Keratinocyte (primary cell): ENCODE results near the gene ACOT9. TPM values are rescaled to one million over a fixed set of nuclear protein-coding genes. Genes with fewer than 3 reads are reported as not detected.
"Not testable (repeated sequence)": the region's sequence is repeated elsewhere in the genome, so short reads cannot be mapped to it uniquely, and the experiment has no call there.

Experiments used
- DNase-seq: peaks from one replicate; pipeline ENCODE4 v3.0.0-alpha.2; 2011; ENCODE audit warnings: low read depth, missing footprints, low spot score
- FAIRE-seq: peaks from 2 replicates; lab custom pipeline; 2011; peaks lifted over from hg19 to GRCh38; lab: Jason Lieb, UNC
- H2AFZ ChIP-seq: 2 replicates; pipeline ENCODE4 v1.6.0; 2012; ENCODE audit warnings: low read length, control low read depth, inconsistent platforms; ENCODE audit not compliant: control insufficient read depth
- H3K27ac ChIP-seq: 2 replicates; pipeline ENCODE4 v1.5.1; 2011; ENCODE audit warnings: low read length; ENCODE audit not compliant: control insufficient read depth, insufficient read depth
- H3K27me3 ChIP-seq: 3 replicates; pipeline ENCODE4 v1.6.0; 2011; ENCODE audit warnings: low read length; ENCODE audit not compliant: control insufficient read depth, insufficient read depth; ENCODE audit errors: extremely low read depth
- H3K36me3 ChIP-seq, 2 experiments: 2 replicates in 1 of 2; 3 replicates in 1 of 2; pipeline ENCODE4 v1.5.1; 2011; ENCODE audit warnings: low read length in 2 of 2, mild to moderate bottlenecking in 1 of 2; ENCODE audit not compliant: control insufficient read depth in 2 of 2, insufficient read depth in 2 of 2; ENCODE audit errors: extremely low read depth in 1 of 2
- H3K4me1 ChIP-seq: 3 replicates; pipeline ENCODE4 v1.5.1; 2011; ENCODE audit warnings: low read length; ENCODE audit not compliant: control insufficient read depth, insufficient read depth; ENCODE audit errors: extremely low read depth
- H3K4me2 ChIP-seq: 3 replicates; pipeline ENCODE4 v1.6.0; 2011; ENCODE audit warnings: low read depth, low read length; ENCODE audit not compliant: control insufficient read depth, insufficient read depth; ENCODE audit errors: extremely low read depth
- H3K4me3 ChIP-seq, 3 experiments: fragments of 200-600 bp in 1 of 3; sonication (generic) in 1 of 3; 2 replicates in 2 of 3; 3 replicates in 1 of 3; pipeline ENCODE4 v1.5.1; 2011 to 2016; ENCODE audit warnings: low read length in 3 of 3, mild to moderate bottlenecking in 3 of 3, control low read depth in 2 of 3, inconsistent platforms in 1 of 3, low read depth in 1 of 3, mixed read lengths in 1 of 3, mixed run types in 1 of 3, moderate library complexity in 1 of 3; ENCODE audit not compliant: control insufficient read depth in 2 of 3, insufficient read depth in 2 of 3; ENCODE audit errors: extremely low read depth in 1 of 3
- H3K79me2 ChIP-seq: 2 replicates; pipeline ENCODE4 v1.6.0; 2012; ENCODE audit warnings: low read length; ENCODE audit not compliant: control insufficient read depth, insufficient read depth
- H3K9ac ChIP-seq: 3 replicates; pipeline ENCODE4 v1.6.0; 2011; ENCODE audit warnings: low read length; ENCODE audit not compliant: control insufficient read depth, insufficient read depth; ENCODE audit errors: extremely low read depth
- H3K9me1 ChIP-seq: 3 replicates; pipeline ENCODE4 v1.6.0; 2011; ENCODE audit warnings: low read length; ENCODE audit not compliant: control insufficient read depth, insufficient read depth; ENCODE audit errors: extremely low read depth
- H3K9me3 ChIP-seq: 2 replicates; pipeline ENCODE4 v1.5.1; 2012; ENCODE audit warnings: low read depth, low read length; ENCODE audit not compliant: control insufficient read depth
- H4K20me1 ChIP-seq: 3 replicates; pipeline ENCODE4 v1.6.0; 2011; ENCODE audit warnings: low read length; ENCODE audit not compliant: control insufficient read depth, insufficient read depth; ENCODE audit errors: extremely low read depth
- EZH2 ChIP-seq: IDR thresholded peaks from one replicate; pipeline ENCODE4 v1.6.1; 2012; ENCODE audit warnings: inconsistent platforms, mild to moderate bottlenecking, low read length, moderate library complexity
- dilution Hi-C: fragments of 300-500 bp; cut with MboI; formaldehyde crosslinking; loops from one replicate; pipeline ENCODE4 v1.7.0; 2020; ENCODE audit warnings: low sequenced_read_pairs; ENCODE audit not compliant: extremely low pct_ligation_motif_present
- polyA plus RNA-seq, 5 experiments: library from polyadenylated mRNA; depleted of rRNA in 3 of 5; stranded (reverse) in 3 of 5; stranded (forward) in 1 of 5; unstranded in 1 of 5; fragments of >200 nt; gene quantifications; 1 replicate in 1 of 5; 2 replicates in 3 of 5; 3 replicates in 1 of 5; pipeline versions ENCODE4 v1.2.1 to v1.2.3, GENCODE V29; 2011 to 2012; ENCODE audit warnings: missing spikeins in 2 of 5, low read depth in 1 of 5, low replicate concordance in 1 of 5
- TF ChIP-seq, protein P1 (sequence below), 3 experiments: IDR thresholded peaks in 1 of 3; conservative IDR thresholded peaks in 1 of 3; optimal IDR thresholded peaks in 1 of 3; 2 replicates in 2 of 3; 3 replicates in 1 of 3; pipeline versions ENCODE3 to v1.5.1; 2011; ENCODE audit warnings: low read length in 3 of 3, mild to moderate bottlenecking in 3 of 3, moderate library complexity in 2 of 3, control low read depth in 1 of 3, inconsistent platforms in 1 of 3; ENCODE audit not compliant: insufficient read depth in 2 of 3; ENCODE audit errors: extremely low read depth in 1 of 3

Gene ACOT9
- polyA plus RNA-seq, 1 donor (not counting 4 experiments of a cell fraction or from before 2014, with no cell fraction given): 91.9 TPM

DNA sequence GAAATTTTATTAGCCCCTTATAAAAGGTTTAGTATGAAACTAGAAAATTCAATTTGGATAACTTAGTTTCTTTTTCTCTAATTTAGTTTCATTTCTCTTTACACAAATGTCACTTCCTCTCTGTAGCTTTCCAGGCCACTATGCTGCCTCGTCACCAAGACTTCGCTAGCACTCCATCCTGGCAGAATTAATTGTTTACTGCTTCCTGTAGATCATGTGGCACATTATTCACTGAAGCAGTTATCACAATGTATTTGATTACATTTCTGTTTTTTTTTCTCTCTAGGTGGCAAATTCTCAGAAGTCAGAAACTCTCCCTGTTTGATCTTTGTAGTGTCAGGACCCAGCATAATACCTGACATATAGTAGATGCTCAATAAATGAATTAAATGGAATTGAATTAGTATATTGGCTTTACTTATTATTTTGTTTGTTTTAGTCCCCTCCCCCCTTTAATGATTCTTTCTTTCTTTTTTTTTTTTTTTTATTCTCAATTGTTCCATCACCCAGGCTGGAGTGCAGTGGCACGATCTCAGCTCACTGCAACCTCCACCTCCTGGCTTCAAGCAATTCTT lies 30.6 kb upstream of the ACOT9 start:
- Histone ChIP-seq H3K9me1 (no peaks in the 10 kb centered on the region), H2AFZ (no peak overlapping the region), H3K4me3 (no peak overlapping the region), H3K79me2 (no peaks in the 10 kb centered on the region), H3K4me1 (peaks cover 3% of the 10 kb centered on the region), H3K27ac (no peak overlapping the region), H3K9me3 (no peaks in the 10 kb centered on the region), H4K20me1 (no peaks in the 10 kb centered on the region), H3K27me3 (no peaks in the 10 kb centered on the region), H3K4me2 (no peak overlapping the region), H3K9ac (no peak overlapping the region), H3K36me3 (no peaks in the 10 kb centered on the region)
- FAIRE-seq (no peak), DNase-seq (no peak)
- dilution Hi-C loops: no loop called here
- TF ChIP-seq EZH2: no peak

DNA sequence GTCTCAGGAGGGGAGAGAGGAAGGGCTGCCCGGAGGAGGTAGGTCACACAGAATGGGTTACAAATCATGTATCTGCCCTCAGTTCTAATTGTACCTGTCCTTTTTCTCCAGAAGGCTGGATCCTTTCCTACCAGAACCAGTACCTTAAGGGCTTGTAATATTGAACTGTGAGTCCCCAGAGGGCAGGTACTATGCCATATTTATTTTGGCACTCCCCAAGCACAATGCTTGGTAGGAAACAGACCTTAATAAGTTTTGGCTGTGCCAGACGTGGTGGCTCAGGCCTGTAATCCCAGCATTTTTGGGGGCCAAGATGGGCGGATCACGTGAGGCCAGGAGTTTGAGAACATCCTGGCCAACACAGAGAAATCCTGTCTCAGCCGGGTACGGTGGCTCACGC lies 28.0 kb upstream of the ACOT9 start:
- dilution Hi-C loops, FAIRE-seq, H3K4me3 ChIP-seq, H3K9me3 ChIP-seq, H3K27ac ChIP-seq, H3K4me1 ChIP-seq, H3K9me1 ChIP-seq, H3K36me3 ChIP-seq, H3K9ac ChIP-seq, H4K20me1 ChIP-seq, H3K4me2 ChIP-seq, DNase-seq, H3K27me3 ChIP-seq, H3K79me2 ChIP-seq, H2AFZ ChIP-seq: not testable (repeated sequence)

DNA sequence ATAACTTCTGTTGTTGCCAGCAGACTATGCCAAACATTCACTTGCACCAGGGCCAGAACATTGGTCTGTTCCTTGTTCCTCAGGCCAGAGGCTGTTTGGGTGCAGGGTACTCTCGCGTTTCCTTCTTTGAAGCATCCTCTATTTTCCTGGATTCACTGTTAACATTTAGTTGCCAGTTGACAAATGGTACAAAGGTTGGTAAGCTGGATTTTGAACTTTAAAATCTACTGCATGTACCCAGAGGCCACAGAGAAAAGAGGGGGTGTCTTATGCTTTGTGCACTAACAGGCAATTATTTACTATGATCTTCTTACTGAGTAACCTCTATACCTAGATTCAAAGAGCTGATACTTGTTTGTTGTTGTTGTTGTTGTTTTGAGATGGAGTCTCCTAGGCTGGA lies 27.1 kb upstream of the ACOT9 start:
- Histone ChIP-seq H3K9ac (no peak overlapping the region), H3K27ac (no peak overlapping the region), H3K27me3 (no peaks in the 10 kb centered on the region), H4K20me1 (no peaks in the 10 kb centered on the region), H3K9me1 (no peaks in the 10 kb centered on the region), H3K9me3 (no peaks in the 10 kb centered on the region), H2AFZ (no peak overlapping the region), H3K4me3 (no peak overlapping the region), H3K4me1 (peaks cover 2% of the 10 kb centered on the region), H3K36me3 (no peaks in the 10 kb centered on the region), H3K79me2 (no peaks in the 10 kb centered on the region), H3K4me2 (no peak overlapping the region)
- dilution Hi-C loops: no loop called here
- TF ChIP-seq, protein P1, sequence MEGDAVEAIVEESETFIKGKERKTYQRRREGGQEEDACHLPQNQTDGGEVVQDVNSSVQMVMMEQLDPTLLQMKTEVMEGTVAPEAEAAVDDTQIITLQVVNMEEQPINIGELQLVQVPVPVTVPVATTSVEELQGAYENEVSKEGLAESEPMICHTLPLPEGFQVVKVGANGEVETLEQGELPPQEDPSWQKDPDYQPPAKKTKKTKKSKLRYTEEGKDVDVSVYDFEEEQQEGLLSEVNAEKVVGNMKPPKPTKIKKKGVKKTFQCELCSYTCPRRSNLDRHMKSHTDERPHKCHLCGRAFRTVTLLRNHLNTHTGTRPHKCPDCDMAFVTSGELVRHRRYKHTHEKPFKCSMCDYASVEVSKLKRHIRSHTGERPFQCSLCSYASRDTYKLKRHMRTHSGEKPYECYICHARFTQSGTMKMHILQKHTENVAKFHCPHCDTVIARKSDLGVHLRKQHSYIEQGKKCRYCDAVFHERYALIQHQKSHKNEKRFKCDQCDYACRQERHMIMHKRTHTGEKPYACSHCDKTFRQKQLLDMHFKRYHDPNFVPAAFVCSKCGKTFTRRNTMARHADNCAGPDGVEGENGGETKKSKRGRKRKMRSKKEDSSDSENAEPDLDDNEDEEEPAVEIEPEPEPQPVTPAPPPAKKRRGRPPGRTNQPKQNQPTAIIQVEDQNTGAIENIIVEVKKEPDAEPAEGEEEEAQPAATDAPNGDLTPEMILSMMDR (optimal IDR thresholded peaks at IDR 0.05 in 1 of 3, IDR thresholded peaks at IDR 0.05 in 1 of 3, conservative IDR thresholded peaks at IDR 0.05 in 1 of 3; ENCODE audit: extremely low read depth in 1 of 3, insufficient read depth in 2 of 3, low read length in 3 of 3): no peak
- no peak for TF ChIP-seq EZH2
- DNase-seq (no peak), FAIRE-seq (no peak)
